HepG2 (cell line): ENCODE data around the gene TXNL4A. TPM values are rescaled to one million over a fixed set of nuclear protein-coding genes. Genes with fewer than 3 reads are reported as not detected.
A peak's percentile ranks its signal among the peaks of the same experiment; 100 is the strongest.

ENCODE experiments used
- ATAC-seq: fragments of 200-7000 bp; cut with Tn5 transposase; 3 replicates; pipeline ENCODE4 v1.9.1; 2020; ENCODE audit warnings: mild to moderate bottlenecking, moderate library complexity
- BruUV-seq: library from RNA; stranded (reverse); fragments of 400-500 nt; replicated peaks from 2 replicates; lab custom pipeline; 2021; lab: Mats Ljungman, UMichigan
- CTCF ChIA-PET: fragments of 300-600 bp; formaldehyde crosslinking; extraction: SDS; loops from one replicate; lab custom pipeline; 2021; ENCODE audit warnings: low total read pairs, inconsistent platforms, low intra/inter-chr PET ratio; lab: Yijun Ruan, JAX
- POLR2A ChIA-PET: fragments of 350-600 bp; sonication (Branson Sonifier 250); formaldehyde crosslinking; loops from one replicate; lab custom pipeline; 2020; ENCODE audit warnings: antibody characterized with exemption, inconsistent platforms; lab: Yijun Ruan, JAX
- DNase-seq: peaks from one replicate; pipeline ENCODE4 v3.0.0-alpha.2; 2015; ENCODE audit warnings: low spot score
- FAIRE-seq: peaks from 3 replicates; lab custom pipeline; 2011; peaks lifted over from hg19 to GRCh38; lab: Jason Lieb, UNC
- H2AFZ ChIP-seq: one replicate; pipeline ENCODE4 v1.6.1; 2011; ENCODE audit warnings: low read length, inconsistent platforms
- H3K27ac ChIP-seq: fragments of 300-600 bp; 3 replicates; pipeline ENCODE4 v1.8.0; 2011; ENCODE audit warnings: mixed run types, mild to moderate bottlenecking, mixed read lengths, low read length, inconsistent platforms; ENCODE audit not compliant: insufficient read depth; ENCODE audit errors: extremely low read length
- H3K27me3 ChIP-seq, 2 experiments: fragments of 200-600 bp in 1 of 2; 2 replicates in 1 of 2; 3 replicates in 1 of 2; pipeline versions ENCODE4 v1.6.0 to v1.8.0; 2011; ENCODE audit warnings: low read length in 2 of 2, mild to moderate bottlenecking in 2 of 2, moderate library complexity in 2 of 2, inconsistent platforms in 1 of 2; ENCODE audit not compliant: insufficient read depth in 2 of 2, control insufficient read depth in 1 of 2
- H3K36me3 ChIP-seq, 2 experiments: fragments of 200-600 bp in 1 of 2; replicated peaks in 1 of 2; 2 replicates in 1 of 2; 3 replicates in 1 of 2; pipeline versions ENCODE4 v1.5.1 to v1.8.0; 2011; ENCODE audit warnings: low read length in 2 of 2, inconsistent platforms in 1 of 2; ENCODE audit not compliant: insufficient read depth in 2 of 2, control insufficient read depth in 1 of 2
- H3K4me1 ChIP-seq: 2 replicates; pipeline ENCODE4 v1.5.1; 2012; ENCODE audit warnings: low read length, inconsistent platforms; ENCODE audit not compliant: insufficient read depth
- H3K4me2 ChIP-seq: 2 replicates; pipeline ENCODE4 v1.6.0; 2011; ENCODE audit warnings: low read depth, low read length, inconsistent platforms
- H3K4me3 ChIP-seq, 3 experiments: fragments of 200-600 bp in 1 of 3; sonication (generic), shearing (Covaris generic) in 1 of 3; replicated peaks in 1 of 3; 2 replicates each; pipeline ENCODE4 v1.5.1; 2011 to 2016; ENCODE audit warnings: low read length in 3 of 3, inconsistent platforms in 2 of 3, low read depth in 2 of 3, mild to moderate bottlenecking in 2 of 3, control low read depth in 1 of 3, mixed read lengths in 1 of 3; ENCODE audit not compliant: insufficient read depth in 1 of 3
- H3K79me2 ChIP-seq: one replicate; pipeline ENCODE4 v1.6.1; 2011; ENCODE audit warnings: low read length, inconsistent platforms; ENCODE audit not compliant: insufficient read depth
- H3K9ac ChIP-seq: 2 replicates; pipeline ENCODE4 v1.6.0; 2011; ENCODE audit warnings: mild to moderate bottlenecking, low read depth, low read length, inconsistent platforms; ENCODE audit not compliant: insufficient read depth
- H3K9me3 ChIP-seq: 2 replicates; pipeline ENCODE4 v1.5.1; 2012; ENCODE audit warnings: mild to moderate bottlenecking, low read length
- H4K20me1 ChIP-seq: 2 replicates; pipeline ENCODE4 v1.6.0; 2011; ENCODE audit warnings: inconsistent platforms, mild to moderate bottlenecking, low read length, moderate library complexity; ENCODE audit not compliant: insufficient read depth
- BCL3 ChIP-seq: sonication (generic); formaldehyde crosslinking; IDR thresholded peaks from 2 replicates; pipeline ENCODE4 v1.5.1; 2020; ENCODE audit warnings: mild to moderate bottlenecking, missing genetic modification reagents, moderate library complexity
- CBX5 ChIP-seq: sonication (generic); formaldehyde crosslinking; IDR thresholded peaks from 2 replicates; pipeline ENCODE4 v1.4.0; 2020; ENCODE audit warnings: missing genetic modification reagents, borderline replicate concordance
- LCORL ChIP-seq, 2 experiments: fragments of 450-650 bp in 1 of 2; sonication (generic) in 1 of 2; formaldehyde crosslinking in 1 of 2; IDR thresholded peaks; 2 replicates each; pipeline versions ENCODE4 v1.5.0 to v1.6.1; 2017 to 2020; ENCODE audit warnings: antibody characterized with exemption in 1 of 2, missing genetic modification reagents in 1 of 2
- MAX ChIP-seq: IDR thresholded peaks from 2 replicates; pipeline ENCODE4 v1.6.1; 2012; ENCODE audit warnings: inconsistent platforms
- NFATC3 ChIP-seq: sonication (generic); formaldehyde crosslinking; IDR thresholded peaks from 2 replicates; pipeline ENCODE4 v1.5.1; 2020; ENCODE audit warnings: mild to moderate bottlenecking, missing genetic modification reagents
- PHF5A ChIP-seq: IDR thresholded peaks from one replicate; pipeline ENCODE4 v1.6.1; 2018; ENCODE audit warnings: low read depth, missing genetic modification reagents; ENCODE audit not compliant: unreplicated experiment
- PHF8 ChIP-seq: sonication (generic); formaldehyde crosslinking; IDR thresholded peaks from 2 replicates; pipeline ENCODE4 v1.5.0; 2020; ENCODE audit warnings: missing genetic modification reagents
- TBX3 ChIP-seq: fragments of 450-650 bp; IDR thresholded peaks from 2 replicates; pipeline ENCODE4 v1.6.1; 2017; ENCODE audit warnings: antibody characterized with exemption, mild to moderate bottlenecking, inconsistent platforms, borderline replicate concordance
- TFDP2 ChIP-seq: sonication (generic); formaldehyde crosslinking; IDR thresholded peaks from 2 replicates; pipeline ENCODE4 v1.4.0; 2020; ENCODE audit warnings: missing genetic modification reagents
- ZNF331 ChIP-seq: sonication (generic); formaldehyde crosslinking; IDR thresholded peaks from 2 replicates; pipeline ENCODE4 v1.4.0; 2020; ENCODE audit warnings: missing genetic modification reagents
- WGBS: methylation state at CpG from one replicate; pipeline ENCODE4 v1.1.6; 2017; ENCODE audit warnings: low lambda C conversion rate; 5-methylcytosine and 5-hydroxymethylcytosine counted together
- in situ Hi-C: cut with HindIII; loops from 2 replicates; pipeline ENCODE4 v1.10.0; 2017; ENCODE audit warnings: low pct_unique_long_range_greater_than_20kb; ENCODE audit not compliant: extremely low pct_ligation_motif_present
- intact Hi-C: fragments of 100-400 bp; cut with micrococcal nuclease; formaldehyde crosslinking; loops from one replicate; pipeline ENCODE4 v1.10.0; 2022; ENCODE audit not compliant: unreplicated experiment
- polyA plus RNA-seq, 8 experiments: library from polyadenylated mRNA; depleted of rRNA in 3 of 8; stranded (reverse) in 7 of 8; unstranded in 1 of 8; fragments of >200 nt; fragmentation: Illumina TruSeq in 4 of 8; extraction: Trizol in 4 of 8; gene quantifications; 2 replicates each; pipeline versions ENCODE4 v1.2.1 to v1.2.3, GENCODE V29; 2011 to 2016; ENCODE audit warnings: low read depth in 4 of 8, missing spikeins in 1 of 8, mixed read lengths in 1 of 8; ENCODE audit not compliant: insufficient read depth in 1 of 8
- total RNA-seq, 5 experiments: library from RNA; depleted of rRNA; stranded (reverse); fragments of >200 nt; fragmentation: Illumina TruSeq; extraction: Trizol; gene quantifications; 2 replicates each; pipeline ENCODE4 v1.2.3, GENCODE V29; 2016; ENCODE audit warnings: low read depth in 1 of 5

Gene TXNL4A
- total and polyA plus RNA-seq, 2 of the 13 experiments (the other 11 are each of a cell fraction or from before 2014, with no cell fraction given) = 172 to 202 TPM

GRCh38 chr18:79962311-79962710 lies 26.1 kb downstream of the TXNL4A start:
- H3K27ac ChIP-seq = no peak overlapping the region

GRCh38 chr18:79961527-79962291 lies 26.7 kb downstream of the TXNL4A start:
- DNase-seq (peak; percentile 44), FAIRE-seq (no peak), ATAC-seq (peak; percentile 28)
- WGBS = 46% methylated on average over 19 of the region's 29 CpGs
- H4K20me1 ChIP-seq = no peaks in the 10 kb centered on the region
- peaks cover 15% of the 10 kb centered on the region for H3K79me2 ChIP-seq
- H3K9me3 ChIP-seq = no peaks in the 10 kb centered on the region
- intact Hi-C loops = no loop called here
- H3K4me3 ChIP-seq = peak overlapping the region; percentile 6 to 59 (median 27); a peak in 5 of 6 replicates
- no peak overlapping the region for H2AFZ ChIP-seq
- peak overlapping the region; percentile 58 for H3K9ac ChIP-seq
- ChIA-PET POLR2A (interaction anchor here (1.0 to 1.9 kb wide), 7 partner anchors 8 to 27 kb away, joined by 3 to 20 read pairs (median 5); partner anchors contain the start of gene SLC66A2), CTCF (no interaction called here)
- H3K4me1 ChIP-seq = peaks cover 64% of the 10 kb centered on the region
- BruUV-seq = no TSS peak
- no peaks in the 10 kb centered on the region for H3K27me3 ChIP-seq
- in situ Hi-C loops = no loop called here
- H3K36me3 ChIP-seq = no peaks in the 10 kb centered on the region
- peak overlapping the region; percentile 46 for H3K27ac ChIP-seq
- peak overlapping the region; percentile 81 for H3K4me2 ChIP-seq
- 0 out of 2 replicates have a peak, but pooled peaks have one; percentile 21 for TF ChIP-seq PHF8 (CRISPR knock-in tag)
- TF ChIP-seq BCL3 = 0 out of 2 replicates have a peak, but pooled peaks have one; percentile 11
- no peak for TF ChIP-seq TBX3
- 0 out of 2 replicates have a peak, but pooled peaks have one; percentile 2 for TF ChIP-seq ZNF331 (CRISPR knock-in tag)
- no peak for TF ChIP-seq NFATC3 (CRISPR knock-in tag)
- peak; percentile 50 for TF ChIP-seq MAX
- no peak for TF ChIP-seq LCORL (IDR thresholded peaks at IDR 0.05)
- no peak for TF ChIP-seq LCORL (CRISPR knock-in tag; IDR thresholded peaks at IDR 0.05)

More at GRCh38 chr18:79962311-79962710, 26.1 kb downstream of the TXNL4A start:
- H3K79me2 ChIP-seq = peaks cover 15% of the 10 kb centered on the region
- H3K36me3 ChIP-seq = 0 out of 5 replicates have a peak, but pooled peaks cover 0 to 2% of the 10 kb centered on the region in 2 experiments
- DNase-seq = no peak
- in situ Hi-C loops = no loop called here
- 93% methylated on average over 10 of the region's 10 CpGs for WGBS
- H3K27me3 ChIP-seq = no peaks in the 10 kb centered on the region
- peak overlapping the region; percentile 81 for H3K4me2 ChIP-seq
- no TSS peak for BruUV-seq
- H3K9ac ChIP-seq = 0 out of 2 replicates have a peak overlapping the region, but pooled peaks have one; percentile 58
- peak overlapping the region in 1 of 3 experiments; percentile 59; a peak in 1 of 6 replicates for H3K4me3 ChIP-seq
- POLR2A ChIA-PET = interaction anchor here (1.1 to 1.9 kb wide), 6 partner anchors 9 to 28 kb away, joined by 3 to 20 read pairs (median 6); partner anchors contain the start of gene SLC66A2
- no peak for TF ChIP-seq PHF5A (CRISPR knock-in tag)
- no peak for TF ChIP-seq CBX5 (CRISPR knock-in tag)
- TF ChIP-seq TFDP2 = no peak
- TF ChIP-seq, all 625 proteins: peak for 0
- no peaks in the 10 kb centered on the region for H4K20me1 ChIP-seq
- H3K4me1 ChIP-seq = peaks cover 66% of the 10 kb centered on the region
- no peak overlapping the region for H2AFZ ChIP-seq
- CTCF ChIA-PET = no interaction called here
- FAIRE-seq (no peak), ATAC-seq (no peak)
- intact Hi-C loops = no loop called here
- no peaks in the 10 kb centered on the region for H3K9me3 ChIP-seq
